ENCODE measurements around the gene SPOCD1. TPM values are rescaled to one million over a fixed set of nuclear protein-coding genes. Genes with fewer than 3 reads are reported as not detected.

The SPOCD1 gene
- total and polyA plus RNA-seq, 2 experiments from 2014 or later = 0.73 to 1.3 TPM

GRCh38 chr1:31751822-31752241 is 64.0 kb downstream of the SPOCD1 start (continued):
- TF ChIP-seq ETS1 (IDR thresholded peaks at IDR 0.05) = no peak
- no peak for TF ChIP-seq EZH2 (IDR thresholded peaks at IDR 0.05; ENCODE audit: low read depth, unreplicated experiment)
- no peak for TF ChIP-seq NANOG (IDR thresholded peaks at IDR 0.05; ENCODE audit: borderline replicate concordance)
- no peak for TF ChIP-seq ZNF331 (CRISPR knock-in tag; IDR thresholded peaks at IDR 0.05; ENCODE audit: low read depth)
- TF ChIP-seq JUNB (IDR thresholded peaks at IDR 0.05; ENCODE audit: unreplicated experiment) = no peak
- TF ChIP-seq CREB1 (CRISPR knock-in tag; IDR thresholded peaks at IDR 0.05; ENCODE audit: low read depth) = no peak
- no peak for TF ChIP-seq EZH2phosphoT487 (IDR thresholded peaks at IDR 0.05; ENCODE audit: unreplicated experiment)
- TF ChIP-seq ZNF114 (CRISPR knock-in tag; IDR thresholded peaks at IDR 0.05) = no peak

- no peak for ATAC-seq
- Histone ChIP-seq H3K27ac (ENCODE audit: low read depth) (no peak overlapping the region), H3K4me1 (ENCODE audit: insufficient read depth) (peaks cover 22% of the 10 kb centered on the region), H3K4me3 (no peak overlapping the region), H3F3A (replicated peaks; ENCODE audit: low read depth) (no peaks in the 10 kb centered on the region), H4K20me1 (replicated peaks; ENCODE audit: insufficient read depth) (no peaks in the 10 kb centered on the region), H3K9me2 (ENCODE audit: insufficient read depth) (no peaks in the 10 kb centered on the region), H3K79me2 (replicated peaks; ENCODE audit: insufficient read depth) (no peaks in the 10 kb centered on the region), H3K4me2 (no peak overlapping the region), H2AFZ (no peak overlapping the region), H3K36me3 (ENCODE audit: insufficient read depth) (no peaks in the 10 kb centered on the region), H3K27me3 (ENCODE audit: insufficient read depth) (no peaks in the 10 kb centered on the region)
- H3K27me3 Mint-ChIP-seq (ENCODE audit: insufficient read depth, low read depth, poor library complexity) = peaks cover 14% of the 10 kb centered on the region
- no peaks in the 10 kb centered on the region; the same call in 2 of the 3 replicates for H3K36me3 Mint-ChIP-seq (ENCODE audit: low read depth)
- no peak overlapping the region; the same call in 2 of the 3 replicates for H3K4me3 Mint-ChIP-seq
- no peak for DNase-seq (ENCODE audit: low spot score)
- peak overlapping the region; percentile 13; the same call in 1 of the 2 replicates for H3K27ac Mint-ChIP-seq
- no peaks in the 10 kb centered on the region for H3K9me3 Mint-ChIP-seq
- H3K4me1 Mint-ChIP-seq = peaks cover 54% of the 10 kb centered on the region
- TF ChIP-seq ETS1 (IDR thresholded peaks at IDR 0.05) = no peak
- no peak for TF ChIP-seq CTCF (conservative IDR thresholded peaks at IDR 0.05; ENCODE audit: low read depth in 2 of 2)
- TF ChIP-seq, protein P1, sequence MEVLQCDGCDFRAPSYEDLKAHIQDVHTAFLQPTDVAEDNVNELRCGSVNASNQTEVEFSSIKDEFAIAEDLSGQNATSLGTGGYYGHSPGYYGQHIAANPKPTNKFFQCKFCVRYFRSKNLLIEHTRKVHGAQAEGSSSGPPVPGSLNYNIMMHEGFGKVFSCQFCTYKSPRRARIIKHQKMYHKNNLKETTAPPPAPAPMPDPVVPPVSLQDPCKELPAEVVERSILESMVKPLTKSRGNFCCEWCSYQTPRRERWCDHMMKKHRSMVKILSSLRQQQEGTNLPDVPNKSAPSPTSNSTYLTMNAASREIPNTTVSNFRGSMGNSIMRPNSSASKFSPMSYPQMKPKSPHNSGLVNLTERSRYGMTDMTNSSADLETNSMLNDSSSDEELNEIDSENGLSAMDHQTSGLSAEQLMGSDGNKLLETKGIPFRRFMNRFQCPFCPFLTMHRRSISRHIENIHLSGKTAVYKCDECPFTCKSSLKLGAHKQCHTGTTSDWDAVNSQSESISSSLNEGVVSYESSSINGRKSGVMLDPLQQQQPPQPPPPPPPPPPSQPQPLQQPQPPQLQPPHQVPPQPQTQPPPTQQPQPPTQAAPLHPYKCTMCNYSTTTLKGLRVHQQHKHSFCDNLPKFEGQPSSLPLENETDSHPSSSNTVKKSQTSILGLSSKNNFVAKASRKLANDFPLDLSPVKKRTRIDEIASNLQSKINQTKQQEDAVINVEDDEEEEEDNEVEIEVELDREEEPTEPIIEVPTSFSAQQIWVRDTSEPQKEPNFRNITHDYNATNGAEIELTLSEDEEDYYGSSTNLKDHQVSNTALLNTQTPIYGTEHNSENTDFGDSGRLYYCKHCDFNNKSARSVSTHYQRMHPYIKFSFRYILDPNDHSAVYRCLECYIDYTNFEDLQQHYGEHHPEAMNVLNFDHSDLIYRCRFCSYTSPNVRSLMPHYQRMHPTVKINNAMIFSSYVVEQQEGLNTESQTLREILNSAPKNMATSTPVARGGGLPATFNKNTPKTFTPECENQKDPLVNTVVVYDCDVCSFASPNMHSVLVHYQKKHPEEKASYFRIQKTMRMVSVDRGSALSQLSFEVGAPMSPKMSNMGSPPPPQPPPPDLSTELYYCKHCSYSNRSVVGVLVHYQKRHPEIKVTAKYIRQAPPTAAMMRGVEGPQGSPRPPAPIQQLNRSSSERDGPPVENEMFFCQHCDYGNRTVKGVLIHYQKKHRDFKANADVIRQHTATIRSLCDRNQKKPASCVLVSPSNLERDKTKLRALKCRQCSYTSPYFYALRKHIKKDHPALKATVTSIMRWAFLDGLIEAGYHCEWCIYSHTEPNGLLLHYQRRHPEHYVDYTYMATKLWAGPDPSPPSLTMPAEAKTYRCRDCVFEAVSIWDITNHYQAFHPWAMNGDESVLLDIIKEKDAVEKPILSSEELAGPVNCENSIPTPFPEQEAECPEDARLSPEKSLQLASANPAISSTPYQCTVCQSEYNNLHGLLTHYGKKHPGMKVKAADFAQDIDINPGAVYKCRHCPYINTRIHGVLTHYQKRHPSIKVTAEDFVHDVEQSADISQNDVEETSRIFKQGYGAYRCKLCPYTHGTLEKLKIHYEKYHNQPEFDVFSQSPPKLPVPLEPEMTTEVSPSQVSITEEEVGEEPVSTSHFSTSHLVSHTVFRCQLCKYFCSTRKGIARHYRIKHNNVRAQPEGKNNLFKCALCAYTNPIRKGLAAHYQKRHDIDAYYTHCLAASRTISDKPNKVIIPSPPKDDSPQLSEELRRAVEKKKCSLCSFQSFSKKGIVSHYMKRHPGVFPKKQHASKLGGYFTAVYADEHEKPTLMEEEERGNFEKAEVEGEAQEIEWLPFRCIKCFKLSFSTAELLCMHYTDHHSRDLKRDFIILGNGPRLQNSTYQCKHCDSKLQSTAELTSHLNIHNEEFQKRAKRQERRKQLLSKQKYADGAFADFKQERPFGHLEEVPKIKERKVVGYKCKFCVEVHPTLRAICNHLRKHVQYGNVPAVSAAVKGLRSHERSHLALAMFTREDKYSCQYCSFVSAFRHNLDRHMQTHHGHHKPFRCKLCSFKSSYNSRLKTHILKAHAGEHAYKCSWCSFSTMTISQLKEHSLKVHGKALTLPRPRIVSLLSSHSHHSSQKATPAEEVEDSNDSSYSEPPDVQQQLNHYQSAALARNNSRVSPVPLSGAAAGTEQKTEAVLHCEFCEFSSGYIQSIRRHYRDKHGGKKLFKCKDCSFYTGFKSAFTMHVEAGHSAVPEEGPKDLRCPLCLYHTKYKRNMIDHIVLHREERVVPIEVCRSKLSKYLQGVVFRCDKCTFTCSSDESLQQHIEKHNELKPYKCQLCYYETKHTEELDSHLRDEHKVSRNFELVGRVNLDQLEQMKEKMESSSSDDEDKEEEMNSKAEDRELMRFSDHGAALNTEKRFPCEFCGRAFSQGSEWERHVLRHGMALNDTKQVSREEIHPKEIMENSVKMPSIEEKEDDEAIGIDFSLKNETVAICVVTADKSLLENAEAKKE (CRISPR knock-in tag; IDR thresholded peaks at IDR 0.05) = no peak
- TF ChIP-seq EZH2phosphoT487 (IDR thresholded peaks at IDR 0.05; ENCODE audit: unreplicated experiment) = no peak
- TF ChIP-seq STAT1 (IDR thresholded peaks at IDR 0.05; ENCODE audit: unreplicated experiment) = no peak
- no peak for TF ChIP-seq JUNB (IDR thresholded peaks at IDR 0.05; ENCODE audit: unreplicated experiment)
- no peak for TF ChIP-seq ZNF114 (CRISPR knock-in tag; IDR thresholded peaks at IDR 0.05)
Observed at GRCh38 chr1:31750858-31751510, 64.8 kb downstream of the SPOCD1 start.

Data from GM23338 (cell line).